GM19455 (cell line): Measurements from ENCODE around the gene COA3.

Experiments
- ATAC-seq: cut with Tn5 transposase; IDR thresholded peaks from one replicate; pipeline ENCODE4 v1.9.1; 2021; ENCODE audit not compliant: unreplicated experiment

The COA3 gene

GRCh38 chr17:42754782-42755181 is 43.7 kb downstream of the COA3 start:
- no peak for ATAC-seq

- no peak for ATAC-seq
Measured at GRCh38 chr17:42751628-42752027, 46.9 kb downstream of the COA3 start.

- no peak for ATAC-seq
Measured at GRCh38 chr17:42750739-42751344, 47.7 kb downstream of the COA3 start.

- no peak for ATAC-seq
Measured at GRCh38 chr17:42748908-42749798, 49.4 kb downstream of the COA3 start.

GRCh38 chr17:42748202-42748907 is 50.1 kb downstream of the COA3 start:
- ATAC-seq, result no peak
